Esophagus squamous epithelium (tissue), 5 donors: ENCODE data around the gene B3GNT2. TPM values are rescaled to one million over a fixed set of nuclear protein-coding genes. Genes with fewer than 3 reads are reported as not detected.

Source experiments
- DNase-seq: peaks from one replicate; lab custom pipeline; 2025; lab: John Stamatoyannopoulos, UW
- H3K27ac ChIP-seq, 4 donors: fragments of 200-600 bp; sonication (generic); one replicate each; pipeline ENCODE4 v1.5.1; 2016 to 2019; ENCODE audit warnings: mild to moderate bottlenecking in 1 of 4
- H3K27me3 ChIP-seq, 4 donors: fragments of 200-600 bp; sonication (generic); 1 replicate in 3 of 4; 2 replicates in 1 of 4; pipeline versions ENCODE4 v1.5.1 to v1.6.0; 2017 to 2021; ENCODE audit warnings: antibody characterized with exemption in 1 of 4
- H3K36me3 ChIP-seq, 3 donors: fragments of 200-600 bp; sonication (generic); one replicate each; pipeline ENCODE4 v1.5.1; 2016 to 2019
- H3K4me1 ChIP-seq, 3 donors: fragments of 200-600 bp; sonication (generic); one replicate each; pipeline ENCODE4 v1.5.1; 2017 to 2019
- H3K4me3 ChIP-seq, 4 donors: fragments of 200-600 bp; sonication (generic); 1 replicate in 3 of 4; 2 replicates in 1 of 4; pipeline ENCODE4 v1.5.1; 2016 to 2019; ENCODE audit warnings: mild to moderate bottlenecking in 2 of 4, moderate library complexity in 1 of 4
- H3K9me3 ChIP-seq, 3 donors: fragments of 200-600 bp; sonication (generic); one replicate each; pipeline ENCODE4 v1.5.1; 2016 to 2019
- POLR2A ChIP-seq, 4 donors: fragments of 450-650 bp; IDR thresholded peaks; one replicate each; pipeline ENCODE4 v1.6.1; 2017; ENCODE audit warnings: antibody characterized with exemption in 4 of 4, mild to moderate bottlenecking in 4 of 4, moderate library complexity in 3 of 4
- WGBS, 2 donors: methylation state at CpG; one replicate each; pipeline ENCODE4 v1.1.5; 2018; 5-methylcytosine and 5-hydroxymethylcytosine counted together
- intact Hi-C: fragments of 100-400 bp; cut with DNase I; formaldehyde crosslinking; loops from one replicate; pipeline ENCODE4 v1.15.0; 2022
- total RNA-seq, 4 donors: library from RNA; depleted of rRNA; stranded (reverse); fragments of >200 nt; gene quantifications; one replicate each; pipeline ENCODE4 v1.1.0, GENCODE V29; 2016
- TF ChIP-seq, protein P1 (sequence below), 6 experiments: fragments of 450-650 bp in 4 of 6; fragments of 200-600 bp in 2 of 6; sonication (generic) in 2 of 6; IDR thresholded peaks; one replicate each; pipeline ENCODE4 v1.5.1; 2016 to 2019; ENCODE audit warnings: antibody characterized with exemption in 6 of 6, mild to moderate bottlenecking in 4 of 6, moderate library complexity in 4 of 6
- donor health status: DM: yes; HTN: yes; CAD: no.

Gene B3GNT2
- total RNA-seq, 4 donors from 2014 or later, result 22.3 to 41.9 (median 33.5) TPM

DNA sequence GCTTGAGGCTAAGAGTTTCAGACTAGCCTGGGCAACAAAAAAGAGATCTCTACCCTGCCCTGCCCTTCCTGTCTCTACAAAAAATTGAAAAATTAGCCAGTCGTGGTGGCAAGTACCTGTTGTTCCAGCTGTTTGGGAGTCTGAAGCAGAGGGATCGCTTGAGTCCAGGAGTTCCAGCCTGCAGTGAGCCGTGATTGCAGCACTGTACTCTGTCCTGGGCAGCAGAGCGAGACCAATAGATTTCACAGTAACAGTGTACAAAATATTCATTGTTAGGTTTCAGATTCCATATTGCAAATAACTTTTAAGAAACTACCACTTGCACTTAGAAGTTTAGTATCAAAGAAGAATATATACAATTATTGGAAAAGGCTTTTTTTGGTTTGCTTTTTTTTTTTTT lies 54.3 kb downstream of the B3GNT2 start:
- no peak overlapping the region for H3K27ac ChIP-seq
- TF ChIP-seq, protein P1, sequence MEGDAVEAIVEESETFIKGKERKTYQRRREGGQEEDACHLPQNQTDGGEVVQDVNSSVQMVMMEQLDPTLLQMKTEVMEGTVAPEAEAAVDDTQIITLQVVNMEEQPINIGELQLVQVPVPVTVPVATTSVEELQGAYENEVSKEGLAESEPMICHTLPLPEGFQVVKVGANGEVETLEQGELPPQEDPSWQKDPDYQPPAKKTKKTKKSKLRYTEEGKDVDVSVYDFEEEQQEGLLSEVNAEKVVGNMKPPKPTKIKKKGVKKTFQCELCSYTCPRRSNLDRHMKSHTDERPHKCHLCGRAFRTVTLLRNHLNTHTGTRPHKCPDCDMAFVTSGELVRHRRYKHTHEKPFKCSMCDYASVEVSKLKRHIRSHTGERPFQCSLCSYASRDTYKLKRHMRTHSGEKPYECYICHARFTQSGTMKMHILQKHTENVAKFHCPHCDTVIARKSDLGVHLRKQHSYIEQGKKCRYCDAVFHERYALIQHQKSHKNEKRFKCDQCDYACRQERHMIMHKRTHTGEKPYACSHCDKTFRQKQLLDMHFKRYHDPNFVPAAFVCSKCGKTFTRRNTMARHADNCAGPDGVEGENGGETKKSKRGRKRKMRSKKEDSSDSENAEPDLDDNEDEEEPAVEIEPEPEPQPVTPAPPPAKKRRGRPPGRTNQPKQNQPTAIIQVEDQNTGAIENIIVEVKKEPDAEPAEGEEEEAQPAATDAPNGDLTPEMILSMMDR (IDR thresholded peaks at IDR 0.05), result no peak
- TF ChIP-seq POLR2A (IDR thresholded peaks at IDR 0.05), result no peak
- no peaks in the 10 kb centered on the region for H3K4me1 ChIP-seq
- H3K9me3 ChIP-seq, result no peaks in the 10 kb centered on the region
- no peak for DNase-seq
- intact Hi-C loops, result no loop called here
- 81 to 88% methylated on average over 4 of the region's 4 CpGs for WGBS, 2 donors
- no peak overlapping the region for H3K4me3 ChIP-seq
- no peaks in the 10 kb centered on the region for H3K27me3 ChIP-seq
- H3K36me3 ChIP-seq, result no peaks in the 10 kb centered on the region

DNA sequence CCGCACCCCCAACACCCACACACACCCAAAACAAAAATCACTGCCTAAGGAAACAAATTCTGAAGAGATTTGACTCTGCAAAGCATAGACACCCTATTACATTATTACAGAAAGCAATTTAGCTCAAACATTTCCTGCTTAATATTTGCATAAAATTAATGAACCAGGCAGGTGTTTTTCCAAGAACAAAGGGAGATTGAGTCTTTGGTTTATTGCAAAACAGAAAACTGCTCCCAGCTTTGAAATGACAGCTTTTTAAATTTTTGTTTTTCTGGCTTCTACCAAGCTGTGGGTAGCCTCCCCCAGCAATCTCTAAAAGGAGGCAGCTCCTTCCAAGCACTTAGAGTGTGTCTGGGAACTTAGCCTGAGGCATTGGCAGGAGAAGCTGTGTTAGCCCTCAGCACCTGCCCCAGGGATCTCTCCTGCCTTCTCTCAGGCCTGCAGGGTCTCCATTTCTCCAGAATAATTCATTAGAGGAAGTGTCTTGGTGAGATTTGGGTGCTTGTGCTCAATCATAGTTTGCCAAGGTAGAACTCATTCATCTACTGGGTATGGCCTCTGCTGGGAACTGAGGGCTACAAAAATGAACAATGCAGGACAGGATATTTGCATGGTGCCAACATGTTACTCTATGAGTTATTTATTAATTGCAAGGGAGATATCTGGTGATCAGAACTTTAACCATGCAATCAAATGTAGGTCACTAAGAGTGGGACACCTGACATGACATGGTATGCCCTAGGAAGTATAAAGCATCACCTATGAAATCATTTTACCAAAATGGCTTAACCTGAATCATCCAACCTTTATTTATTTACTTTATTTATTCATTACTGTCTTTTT lies 58.7 kb downstream of the B3GNT2 start:
- H3K4me1 ChIP-seq, result no peaks in the 10 kb centered on the region
- H3K27me3 ChIP-seq, result no peaks in the 10 kb centered on the region
- intact Hi-C loops, result no loop called here
- no peaks in the 10 kb centered on the region for H3K9me3 ChIP-seq
- H3K4me3 ChIP-seq, result no peak overlapping the region
- no peaks in the 10 kb centered on the region for H3K36me3 ChIP-seq
- H3K27ac ChIP-seq, result no peak overlapping the region
- 91 to 100% methylated on average over 1 of the region's 1 CpG for WGBS, 2 donors
- no peak for DNase-seq
- TF ChIP-seq, protein P1 (IDR thresholded peaks at IDR 0.05), result no peak
- TF ChIP-seq POLR2A (IDR thresholded peaks at IDR 0.05), result no peak

DNA sequence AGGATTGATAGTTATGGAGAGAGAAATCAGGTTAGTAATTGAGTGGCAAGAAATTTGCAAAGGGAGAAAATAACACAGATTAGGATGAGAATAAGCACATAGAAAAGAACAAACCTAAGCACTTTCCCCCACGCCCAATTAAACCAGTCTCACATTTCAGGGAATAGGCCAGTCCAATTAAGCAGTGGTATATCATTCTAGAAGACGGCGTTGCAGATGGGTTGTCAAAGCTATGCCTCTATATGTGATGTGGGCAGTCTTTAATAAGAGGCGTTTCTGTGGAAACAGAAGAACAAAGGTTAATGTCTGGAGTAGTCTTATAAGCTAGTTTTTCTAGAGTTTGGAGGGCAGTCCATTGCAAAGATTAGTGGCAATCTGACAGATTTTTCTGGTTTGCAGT lies 61.6 kb downstream of the B3GNT2 start:
- Histone ChIP-seq H3K27me3 (no peaks in the 10 kb centered on the region), H3K4me3 (no peak overlapping the region), H3K36me3 (no peaks in the 10 kb centered on the region), H3K9me3 (no peaks in the 10 kb centered on the region), H3K4me1 (no peaks in the 10 kb centered on the region), H3K27ac (no peak overlapping the region)
- no peak for DNase-seq
- WGBS, 2 donors, result 81 to 94% methylated on average over 4 of the region's 4 CpGs
- TF ChIP-seq POLR2A (IDR thresholded peaks at IDR 0.05), result no peak
- TF ChIP-seq, protein P1 (IDR thresholded peaks at IDR 0.05), result no peak
- intact Hi-C loops, result no loop called here

DNA sequence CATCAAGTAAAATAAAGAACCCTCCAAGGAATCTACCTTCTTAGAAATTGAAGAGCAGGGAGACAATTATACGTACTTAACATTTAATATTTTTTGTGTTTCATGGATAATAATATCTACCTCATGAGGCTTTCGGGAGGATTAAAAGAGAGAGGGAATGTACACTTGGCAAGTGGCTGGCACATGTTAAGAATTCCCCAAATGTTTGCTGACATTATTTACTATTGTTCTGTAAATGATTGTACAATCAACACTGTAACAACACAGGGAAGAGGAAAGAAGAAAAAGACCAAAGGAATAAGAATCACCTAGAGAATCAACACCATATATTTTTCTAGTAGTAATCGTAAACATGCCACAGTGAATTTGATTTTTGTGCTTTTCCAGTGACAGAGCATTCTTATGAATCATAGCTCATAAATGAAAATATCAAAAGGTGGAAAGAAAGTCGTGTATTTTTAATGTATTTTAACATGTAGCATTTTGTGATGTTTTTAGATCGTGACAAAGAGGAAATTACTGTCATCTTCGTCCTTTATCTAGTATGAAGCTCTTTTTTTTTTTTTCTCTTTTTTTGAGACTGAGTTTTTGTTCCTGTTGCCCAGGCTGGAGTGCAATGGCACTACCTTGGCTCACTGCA lies 67.3 kb downstream of the B3GNT2 start:
- no peak for DNase-seq
- no peaks in the 10 kb centered on the region for H3K36me3 ChIP-seq
- H3K27me3 ChIP-seq, result no peaks in the 10 kb centered on the region
- intact Hi-C loops, result no loop called here
- H3K4me1 ChIP-seq, result no peaks in the 10 kb centered on the region
- WGBS, 2 donors, result 66 to 72% methylated on average over 6 of the region's 6 CpGs
- no peak for TF ChIP-seq POLR2A (IDR thresholded peaks at IDR 0.05)
- TF ChIP-seq, protein P1 (IDR thresholded peaks at IDR 0.05), result no peak
- H3K9me3 ChIP-seq, result no peaks in the 10 kb centered on the region
- no peak overlapping the region for H3K4me3 ChIP-seq
- H3K27ac ChIP-seq, result no peak overlapping the region

DNA sequence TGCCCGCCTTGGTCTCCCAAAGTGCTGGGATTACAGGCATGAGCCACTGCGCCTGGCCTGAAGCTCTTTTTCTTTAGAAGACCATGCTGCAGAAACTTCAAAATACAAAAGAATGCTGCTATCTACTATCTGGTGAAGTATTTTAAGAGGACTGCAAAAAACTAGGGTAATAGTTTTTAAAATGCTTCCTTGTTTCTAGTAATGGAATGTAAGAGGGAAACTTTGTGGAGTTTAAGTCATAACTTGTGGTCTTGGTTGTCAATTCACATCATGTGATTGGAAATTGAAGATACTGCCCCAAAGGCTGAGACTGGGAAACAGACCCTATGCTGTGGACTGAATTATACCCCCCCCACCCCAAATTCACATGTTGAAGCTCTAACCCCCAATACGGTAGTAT lies 68.3 kb downstream of the B3GNT2 start:
- H3K27me3 ChIP-seq, result no peaks in the 10 kb centered on the region
- 64 to 74% methylated on average over 3 of the region's 3 CpGs for WGBS, 2 donors
- H3K4me3 ChIP-seq, result no peak overlapping the region
- H3K36me3 ChIP-seq, result no peaks in the 10 kb centered on the region
- no peaks in the 10 kb centered on the region for H3K4me1 ChIP-seq
- no peak for DNase-seq
- intact Hi-C loops, result no loop called here
- H3K27ac ChIP-seq, result no peak overlapping the region
- no peaks in the 10 kb centered on the region for H3K9me3 ChIP-seq
- TF ChIP-seq, protein P1 (IDR thresholded peaks at IDR 0.05), result no peak
- no peak for TF ChIP-seq POLR2A (IDR thresholded peaks at IDR 0.05)
